ENCODE measurements around the gene TARDBP.
"Not testable (repeated sequence)": the region's sequence is repeated elsewhere in the genome, so short reads cannot be mapped to it uniquely, and the experiment has no call there.

Gene TARDBP

DNA sequence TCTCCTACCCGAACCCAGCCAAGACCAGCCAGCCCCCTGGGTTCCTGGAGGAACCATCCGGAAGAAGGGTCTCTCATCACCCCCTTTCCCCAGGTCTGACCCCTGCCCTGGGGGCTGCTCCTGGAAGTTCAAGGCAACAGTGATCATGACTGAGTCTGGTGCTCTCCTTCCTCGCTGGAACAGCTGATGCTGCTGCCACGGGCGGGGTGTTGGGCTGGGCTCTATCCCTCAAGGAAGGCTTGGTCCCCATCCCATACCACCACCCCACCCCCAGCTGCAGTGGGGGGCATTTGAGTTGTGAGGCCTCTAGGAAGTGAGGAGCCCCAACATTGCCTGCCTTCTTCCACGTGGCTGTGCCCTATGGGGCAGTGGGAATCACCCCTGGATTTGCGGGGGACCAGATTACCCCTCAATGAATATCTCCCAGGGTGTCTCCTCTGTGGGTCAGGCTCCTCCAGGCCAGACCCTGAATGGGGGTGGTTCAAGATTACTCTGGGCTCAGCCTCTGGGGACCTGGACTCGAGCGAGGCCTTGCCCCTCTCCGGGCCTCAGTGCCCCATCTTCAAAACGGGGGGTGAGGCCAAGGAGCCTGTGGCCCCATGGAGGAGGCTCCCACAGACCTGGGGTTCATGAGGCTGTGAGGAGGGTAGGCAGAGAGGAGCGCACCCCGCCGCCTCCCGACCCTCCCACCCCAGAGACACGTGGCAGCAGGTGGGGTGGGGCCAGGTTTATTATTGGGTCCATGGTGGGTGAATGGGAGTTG lies 31.8 kb downstream of the TARDBP start:
- DNase-seq: no peak

DNA sequence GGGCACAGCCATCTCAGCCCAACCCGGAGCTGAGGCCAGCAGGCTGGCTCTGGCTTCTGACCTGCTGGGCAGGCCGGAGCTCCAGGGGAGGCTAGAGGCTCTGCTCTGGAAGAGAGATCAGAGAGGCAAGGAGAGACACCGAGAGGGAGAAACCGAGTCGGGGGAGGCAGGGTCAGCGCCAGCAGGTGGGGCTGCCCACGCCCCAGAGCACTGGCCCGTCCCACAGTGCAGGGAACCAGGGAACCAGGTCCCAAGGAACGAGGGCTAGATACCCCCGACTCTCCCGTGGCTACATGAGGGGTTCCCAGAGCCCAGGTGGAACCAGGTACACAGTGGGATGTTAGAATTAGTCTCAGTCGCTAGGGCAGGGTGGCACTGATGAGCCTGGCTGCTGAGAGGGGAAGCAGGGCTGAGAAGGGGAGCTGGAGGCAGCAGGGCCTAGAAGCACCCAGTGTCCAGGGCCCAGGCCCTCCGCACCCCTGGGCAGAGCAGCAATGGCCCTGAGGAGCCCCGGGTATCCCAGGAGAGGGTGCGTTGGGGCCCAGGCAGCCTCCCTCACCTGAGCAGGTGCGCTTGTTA lies 32.5 kb downstream of the TARDBP start:
- DNase-seq: no peak

DNA sequence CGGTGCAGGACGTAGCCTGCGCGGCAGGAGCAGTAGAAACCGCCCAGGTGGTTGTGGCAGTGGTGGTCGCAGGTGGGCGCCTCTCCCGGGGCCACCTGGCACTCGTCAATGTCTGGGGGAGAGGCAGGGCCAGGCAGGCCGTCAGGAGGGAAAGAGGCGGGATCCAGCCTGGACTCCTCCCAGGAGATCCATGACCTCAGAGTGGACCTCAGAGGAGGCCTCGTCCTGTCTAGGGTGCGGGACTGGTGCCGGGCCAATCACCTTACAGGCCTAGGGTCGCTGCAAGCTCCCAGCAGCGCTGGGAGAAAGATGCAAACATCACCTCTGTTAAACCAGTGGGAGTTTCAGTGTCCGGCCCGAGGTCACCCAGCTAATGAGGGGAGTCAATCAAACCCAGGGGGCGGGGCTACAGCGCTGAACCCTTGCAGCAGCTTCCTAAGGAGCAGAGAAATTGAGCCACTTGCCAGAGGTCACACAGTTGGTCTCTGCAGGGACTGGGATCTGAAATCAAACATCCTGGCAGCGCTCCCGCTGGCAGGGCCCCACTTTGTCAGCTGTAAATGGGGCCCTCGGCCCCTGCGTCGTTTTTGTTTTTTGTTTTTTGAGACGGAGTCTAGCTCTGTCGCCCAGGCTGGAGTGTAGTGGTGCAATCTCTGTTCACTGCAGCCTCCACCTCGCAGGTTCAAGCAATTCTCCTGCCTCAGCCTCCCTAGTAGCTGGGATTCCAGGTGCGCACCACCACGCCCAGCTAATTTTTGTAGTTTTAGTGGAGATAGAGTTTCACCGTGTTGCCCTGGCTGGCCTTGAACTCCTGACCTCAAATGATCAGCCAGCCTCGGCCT lies 33.2 kb downstream of the TARDBP start:
- no peak for DNase-seq

DNA sequence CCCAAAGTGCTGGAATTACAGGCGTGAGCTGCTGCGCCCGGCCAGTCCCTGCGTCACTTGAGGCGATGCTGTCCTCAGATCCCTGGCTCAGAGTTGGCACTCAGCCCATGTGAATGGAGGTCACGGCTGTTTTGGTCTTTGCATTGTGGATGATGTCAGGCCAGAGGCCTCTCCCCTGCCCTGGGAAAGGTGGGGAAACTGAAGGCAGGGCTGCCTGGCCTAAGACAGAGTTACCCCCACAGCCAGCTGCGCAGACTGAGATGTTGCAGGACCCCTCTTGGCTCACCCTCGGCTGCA lies 33.8 kb downstream of the TARDBP start:
- no peak for DNase-seq

DNA sequence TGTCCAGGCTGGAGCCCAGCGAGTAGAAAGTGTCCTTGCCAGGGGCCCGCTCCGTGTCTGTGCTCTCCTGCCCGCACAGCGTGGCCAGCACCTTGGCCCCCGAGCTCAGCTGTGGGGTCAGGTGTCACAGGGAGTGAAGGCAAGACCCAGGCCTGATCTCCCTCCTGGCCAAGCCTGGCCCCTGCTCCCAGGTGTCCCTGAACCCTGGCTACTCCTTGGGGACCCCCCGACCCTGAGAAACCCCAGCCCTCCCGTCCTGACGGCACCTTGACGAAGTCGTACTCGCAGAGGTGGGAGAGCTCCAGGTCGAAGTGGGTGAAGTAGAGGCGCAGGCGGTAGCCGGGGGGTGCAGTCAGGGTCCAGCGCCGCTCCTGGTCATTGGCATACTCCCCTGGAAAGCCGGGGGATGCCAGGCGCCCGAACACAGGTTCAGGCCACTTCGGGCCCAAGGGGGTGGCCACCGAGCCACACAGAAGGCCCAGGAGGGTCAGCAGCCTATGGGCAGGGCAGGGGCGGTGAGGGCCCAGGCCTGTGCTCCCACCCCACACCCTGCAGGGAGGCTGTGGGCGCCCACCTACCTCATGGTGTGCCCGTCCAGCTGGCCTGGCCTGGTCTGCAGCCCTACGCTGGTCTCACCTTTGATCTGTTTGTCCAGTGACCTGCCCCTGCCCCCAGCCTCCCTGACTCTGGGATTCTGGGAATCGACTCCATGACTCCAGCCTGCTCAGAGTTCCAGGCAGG lies 34.3 kb downstream of the TARDBP start, which contains the start of gene MASP2:
TSS of gene MASP2 (minus strand) at position 615 of the 741 bp plus-strand sequence. CDS start at position 583, 32 bp downstream.
- no peak for DNase-seq

DNA sequence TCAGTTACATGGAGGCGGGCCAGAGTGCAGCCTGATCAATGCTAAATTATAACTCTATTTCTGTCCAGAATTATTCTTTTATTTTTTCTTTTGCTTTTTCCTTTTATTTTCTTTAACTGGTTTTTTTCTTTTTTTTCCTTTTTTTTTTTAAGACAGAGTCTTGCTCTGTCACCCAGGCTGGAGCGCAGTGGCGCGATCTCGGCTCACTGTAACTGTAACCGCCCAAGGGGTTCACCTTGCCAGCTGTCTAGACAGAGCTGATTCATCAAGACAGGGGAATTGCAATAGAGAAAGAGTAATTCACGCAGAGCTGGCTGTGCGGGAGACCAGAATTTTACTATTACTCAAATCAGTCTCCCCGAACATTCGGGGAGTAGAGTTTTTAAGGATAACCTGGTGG lies 38.7 kb downstream of the TARDBP start:
- not testable (repeated sequence) for DNase-seq

DNA sequence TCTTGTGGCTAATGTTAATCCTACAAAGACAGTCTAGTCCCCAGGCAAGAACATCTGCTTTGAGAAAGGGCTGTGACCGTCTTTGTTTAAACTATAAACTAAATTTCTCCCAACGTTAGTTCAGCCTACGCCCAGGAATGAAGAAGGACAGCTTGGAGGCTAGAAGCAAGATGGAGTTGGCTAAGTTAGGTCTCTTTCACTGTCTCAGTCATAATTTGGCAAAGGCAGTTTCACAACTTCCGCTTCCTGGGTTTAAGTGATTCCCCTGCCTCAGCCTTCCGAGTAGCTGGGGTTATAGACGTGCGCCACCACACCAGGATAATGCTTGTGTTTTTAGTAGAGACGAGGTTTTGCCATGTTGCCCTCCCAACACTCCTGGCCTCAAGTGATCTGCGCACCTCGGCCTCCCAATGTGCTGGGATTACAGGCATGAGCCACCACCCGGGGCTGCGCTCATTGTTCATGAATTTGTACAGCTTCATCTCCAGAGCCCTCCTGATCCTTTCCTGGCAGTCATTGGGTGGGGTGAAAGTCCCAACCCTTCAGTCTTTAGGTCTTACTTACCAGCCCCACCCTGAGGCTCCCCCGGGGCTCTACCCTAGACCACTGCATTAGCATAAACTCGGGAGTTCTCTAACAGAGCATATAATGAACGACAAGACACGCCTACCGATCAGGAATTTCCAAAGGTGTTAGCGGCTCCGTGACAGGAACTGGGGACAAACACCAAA lies 39.5 kb downstream of the TARDBP start:
- DNase-seq: no peak

DNA sequence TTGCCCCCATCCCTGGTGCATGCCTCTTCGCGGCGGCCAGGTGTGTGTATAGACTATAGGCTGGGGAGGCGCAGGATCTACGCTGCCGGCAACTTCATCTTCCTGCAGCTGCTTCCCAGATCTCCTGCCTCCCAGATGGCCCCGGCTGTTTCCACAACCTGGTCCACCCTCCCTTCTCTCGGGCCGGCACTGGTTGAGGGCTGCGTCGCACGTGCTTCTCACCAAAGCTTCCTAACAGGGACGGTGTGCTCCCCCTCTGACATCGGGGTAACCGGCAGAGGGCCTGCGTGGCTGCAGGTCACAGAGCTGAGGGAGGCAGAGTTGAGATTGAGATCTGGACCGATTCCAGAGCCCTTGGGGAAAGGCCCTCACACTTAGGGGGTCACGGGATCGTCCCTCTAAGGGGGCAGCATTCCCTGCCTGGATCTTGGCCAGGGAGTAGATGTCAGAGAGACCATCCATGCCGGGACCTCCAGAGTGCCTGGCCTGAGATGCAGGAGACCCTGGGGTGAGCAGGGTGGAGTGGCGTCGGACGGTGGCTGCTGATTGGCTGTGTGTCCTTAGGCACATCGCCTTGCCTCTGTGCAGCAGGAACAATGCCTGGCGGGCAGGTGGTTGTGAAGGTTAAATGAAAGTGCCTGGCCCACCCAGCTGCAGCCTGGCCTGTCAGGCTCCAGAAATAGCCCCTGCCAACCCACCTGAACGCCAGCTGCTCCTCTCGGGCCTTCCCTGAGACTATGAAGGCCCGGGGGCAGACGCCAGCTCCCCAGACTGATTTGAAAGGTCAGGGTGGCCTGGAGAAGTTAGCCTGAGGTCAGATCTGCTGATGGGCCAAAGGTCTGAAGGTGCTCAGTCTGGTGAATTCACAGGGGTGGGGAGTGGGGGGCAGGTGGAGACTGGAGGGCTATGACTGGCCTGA lies 40.6 kb downstream of the TARDBP start:
- DNase-seq: no peak

DNA sequence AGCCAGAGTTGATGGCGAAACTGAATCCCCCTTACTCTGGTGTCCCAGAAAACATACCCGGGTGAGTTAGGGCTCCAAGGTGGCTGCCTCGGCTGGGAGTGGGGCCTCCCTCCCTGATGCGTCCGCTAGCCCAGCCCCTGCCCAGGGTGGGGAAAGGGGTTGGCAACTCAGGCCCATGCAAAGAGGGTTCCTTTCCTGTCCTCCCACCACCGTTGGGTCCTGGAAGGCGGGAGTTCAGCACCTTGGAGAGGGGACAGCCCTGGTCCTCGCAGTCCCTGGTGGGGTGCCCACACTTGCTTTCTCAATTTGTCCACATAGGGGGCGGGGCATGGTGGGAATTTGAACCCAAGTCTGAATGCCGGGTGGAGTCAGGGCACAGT lies 41.3 kb downstream of the TARDBP start:
- DNase-seq: no peak

DNA sequence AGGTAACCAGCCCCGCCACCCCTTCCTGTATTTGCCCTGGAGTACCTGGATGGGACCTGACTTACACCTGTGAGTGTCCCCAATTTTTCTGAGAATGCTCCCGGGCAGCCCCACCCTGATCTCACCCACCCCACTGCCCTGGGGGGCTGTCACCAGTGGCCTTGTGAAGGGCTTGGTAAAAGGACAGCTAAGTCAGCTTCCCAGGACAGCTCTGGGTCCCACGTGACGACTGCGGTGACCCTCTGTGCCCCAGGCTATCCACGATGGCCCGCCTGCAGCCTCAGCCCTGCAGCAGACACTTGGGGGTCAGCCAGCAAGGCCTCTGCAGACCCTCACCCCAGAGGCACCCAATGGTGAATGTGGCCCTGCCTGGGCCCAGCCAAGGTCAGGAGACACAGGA lies 41.7 kb downstream of the TARDBP start:
- no peak for DNase-seq

DNA sequence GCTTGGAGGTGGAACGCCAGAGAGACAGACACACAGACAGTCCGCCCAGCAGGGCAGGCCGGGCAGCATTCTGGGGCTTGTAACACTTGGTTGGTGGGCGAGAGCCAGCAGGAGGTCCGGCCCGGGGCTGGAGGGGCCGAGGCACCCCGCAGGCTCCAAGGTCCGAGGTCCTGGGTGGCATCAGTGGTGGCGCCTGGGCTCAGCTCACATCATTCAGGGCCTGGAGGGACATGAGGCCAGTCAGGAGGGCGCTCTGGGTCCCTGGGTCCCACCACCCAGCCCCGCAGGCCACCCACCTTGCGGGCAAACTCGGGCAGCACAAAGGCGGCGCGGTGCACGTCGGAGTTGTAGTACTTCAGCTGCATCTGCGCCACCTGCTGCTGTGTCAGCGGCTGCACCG lies 42.2 kb downstream of the TARDBP start:
- DNase-seq: no peak

DNA sequence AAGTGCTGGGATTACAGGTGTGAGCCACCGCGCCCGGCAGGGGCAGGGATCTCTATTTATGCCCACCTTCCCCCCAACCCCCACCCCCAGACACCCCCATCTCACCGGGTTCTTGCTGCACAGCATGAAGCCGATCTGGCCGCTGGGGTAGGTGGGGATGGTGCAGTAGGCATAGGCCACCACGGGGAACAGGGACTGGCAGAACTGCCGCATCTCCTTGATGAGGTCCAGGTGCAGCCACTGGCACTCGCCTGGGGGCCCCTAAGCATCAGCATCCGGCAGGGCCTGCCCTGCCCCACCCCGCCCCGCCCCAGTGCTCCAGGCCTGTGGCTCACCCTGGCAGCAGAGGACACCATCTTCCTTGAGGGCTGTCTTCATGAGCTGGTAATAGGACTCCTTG lies 43.2 kb downstream of the TARDBP start:
- no peak for DNase-seq

DNA sequence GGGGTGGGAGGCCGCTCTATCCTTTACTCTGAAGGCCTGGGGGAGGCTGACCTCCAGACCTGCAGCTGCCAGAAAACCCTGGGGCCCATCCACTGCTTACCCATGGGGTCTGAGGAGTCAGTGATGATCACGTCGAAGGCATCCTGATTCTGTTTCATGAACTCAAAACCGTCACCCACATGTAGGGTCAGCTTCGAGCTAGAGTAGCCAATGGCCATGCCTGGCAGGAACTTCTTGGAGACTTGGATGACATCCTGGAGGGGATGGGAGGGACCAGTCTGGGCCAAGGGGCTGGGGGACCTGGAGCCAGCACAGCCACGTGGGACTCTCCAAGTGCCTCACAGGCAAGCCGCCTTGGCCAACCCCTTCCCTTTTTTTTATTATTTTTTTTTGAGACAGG lies 44.0 kb downstream of the TARDBP start:
- no peak for DNase-seq

DNA sequence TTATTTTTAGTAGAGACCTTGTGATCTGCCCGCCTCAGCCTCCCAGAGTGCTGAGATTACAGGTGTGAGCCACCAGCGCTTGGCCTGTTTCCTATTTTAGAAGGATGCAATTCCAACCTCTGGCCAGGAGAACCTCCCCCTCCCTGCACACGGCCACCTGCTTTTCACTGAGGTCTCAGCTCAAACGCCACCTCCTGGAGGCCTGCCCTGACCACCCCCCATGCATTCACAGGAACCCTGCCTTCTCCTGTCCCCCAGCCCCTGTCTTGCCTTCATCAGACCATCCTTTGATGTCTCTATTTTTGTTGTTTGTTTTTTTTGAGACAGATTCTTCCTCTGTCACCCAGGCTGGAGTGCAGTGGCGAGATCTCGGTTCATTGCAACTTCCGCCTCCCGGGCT lies 45.0 kb downstream of the TARDBP start:
- DNase-seq: no peak

DNA sequence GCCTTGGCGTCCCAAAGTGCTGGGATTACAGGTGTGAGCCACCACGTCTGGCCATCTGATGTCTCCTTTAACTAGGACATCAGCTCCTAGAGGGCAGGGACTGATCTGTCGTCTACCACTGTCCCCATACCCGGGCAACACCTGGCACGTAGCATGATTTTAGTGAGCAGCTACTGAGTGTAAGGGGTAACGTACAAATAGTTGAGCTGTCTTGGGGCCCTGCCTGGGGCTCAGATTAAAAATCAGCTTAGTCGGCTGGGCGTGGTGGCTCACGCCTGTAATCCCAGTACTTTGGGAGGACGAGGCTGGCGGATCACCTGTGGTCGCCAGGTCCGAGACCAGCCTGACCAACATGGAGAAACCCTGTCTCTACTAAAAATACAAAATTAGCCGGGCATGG lies 45.6 kb downstream of the TARDBP start:
- DNase-seq: no peak

DNA sequence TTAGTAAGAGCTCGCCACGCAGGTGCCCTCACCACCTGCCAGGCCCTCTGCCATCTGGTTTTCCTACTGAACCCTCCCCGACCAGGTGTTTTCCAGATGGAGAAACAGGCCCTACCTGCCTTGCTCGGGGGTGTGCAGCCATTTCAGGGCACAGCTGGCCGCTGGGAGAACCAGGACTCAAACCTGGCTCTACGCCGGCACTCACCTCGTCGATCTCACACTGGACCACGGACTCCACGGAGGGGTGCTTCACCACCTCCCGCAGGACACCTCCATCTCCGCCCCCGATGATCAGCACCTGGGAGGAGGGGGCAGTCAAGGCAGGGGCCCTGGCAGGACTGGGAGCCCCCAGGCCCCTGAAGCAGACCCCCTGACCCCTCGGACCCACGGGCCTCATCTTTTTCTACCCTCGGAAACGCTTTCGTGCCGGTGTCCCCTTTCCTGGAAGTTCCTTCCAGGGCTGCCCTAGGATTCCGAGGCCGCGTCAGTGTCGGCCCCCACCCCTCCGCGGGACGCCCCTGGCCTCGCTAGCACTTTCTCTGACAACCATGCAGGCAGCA lies 46.2 kb downstream of the TARDBP start:
- DNase-seq: no peak

DNA sequence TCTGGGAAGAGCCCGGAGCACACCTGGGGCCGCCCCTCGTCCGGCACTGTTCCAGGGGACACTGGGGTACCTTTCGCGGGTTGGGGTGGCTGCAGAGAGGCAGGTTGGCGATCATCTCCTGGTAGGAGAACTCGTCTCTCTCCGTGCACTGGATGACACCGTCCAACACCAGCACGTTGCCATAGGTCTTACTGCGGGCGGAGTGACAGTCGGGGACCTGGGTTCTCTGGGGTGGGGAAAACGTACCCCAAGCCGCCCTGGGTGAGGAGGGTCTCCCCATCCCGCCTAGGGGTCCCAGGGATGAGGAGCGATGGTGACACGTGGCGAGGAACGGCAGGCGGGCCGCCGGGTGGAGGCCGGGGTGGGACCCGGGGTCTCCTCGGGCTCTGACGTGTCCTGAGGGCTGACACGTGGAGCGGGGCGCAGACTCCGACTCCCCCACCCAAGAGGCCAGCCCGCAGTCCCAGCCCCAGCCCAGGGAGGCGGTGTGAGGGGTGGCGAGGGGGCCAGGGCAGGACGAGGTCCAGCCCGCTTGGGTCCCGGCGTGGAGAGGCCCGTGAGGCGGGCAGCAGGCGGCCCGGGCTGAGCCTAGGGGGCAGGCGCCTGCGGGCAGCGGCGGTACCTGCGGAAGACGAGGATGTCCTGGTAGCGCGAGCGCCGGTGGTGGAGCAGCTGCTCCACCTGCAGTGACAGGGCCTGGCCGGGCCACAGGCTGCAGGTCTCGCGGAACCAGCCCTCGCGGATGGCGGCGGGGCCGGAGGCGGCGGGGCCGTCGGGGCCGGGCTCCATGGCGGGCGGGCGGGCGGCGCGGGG lies 46.9 kb downstream of the TARDBP start:
- DNase-seq: no peak

DNA sequence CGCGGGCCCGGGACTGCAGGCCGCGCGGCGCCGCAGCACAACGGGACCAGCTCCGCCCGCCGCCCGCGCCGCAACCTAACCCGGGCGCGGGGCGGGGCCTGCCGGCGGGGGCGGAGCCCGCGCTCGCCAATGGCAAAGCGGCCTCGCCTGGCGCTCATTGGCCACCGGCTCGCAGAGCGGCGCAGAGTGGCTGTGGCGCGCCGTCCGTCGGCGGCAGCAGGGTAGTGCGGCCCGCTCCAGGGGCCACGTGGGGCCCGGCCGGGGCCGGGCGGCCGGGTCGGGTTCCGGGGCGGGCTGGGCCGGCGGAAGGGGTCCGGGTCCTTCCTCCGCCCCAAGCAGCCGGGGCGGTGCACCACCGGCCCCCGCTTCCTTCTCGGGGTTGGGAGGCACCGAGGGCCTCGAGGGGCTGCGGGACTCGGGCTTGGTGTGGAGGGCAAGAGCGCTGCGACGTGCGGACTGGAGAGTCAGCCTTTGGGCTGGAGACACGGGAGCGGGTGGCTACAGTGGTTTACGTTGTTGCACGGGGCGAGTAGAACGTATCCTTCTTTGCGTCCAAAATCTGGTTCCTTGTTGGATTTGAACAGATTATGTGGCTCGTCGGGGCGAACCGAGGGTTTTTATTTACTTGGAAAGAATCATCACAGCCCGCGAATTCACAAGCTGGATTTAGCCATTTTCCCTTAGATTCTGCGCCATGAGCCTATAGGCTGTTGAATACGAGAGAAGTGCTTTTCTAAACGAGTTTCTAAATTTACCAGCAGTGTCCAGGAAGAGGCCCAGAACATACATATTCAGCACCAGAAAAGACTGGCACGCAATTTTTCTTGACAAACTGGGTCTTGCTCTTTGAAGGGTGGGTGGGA lies 47.7 kb downstream of the TARDBP start, which contains the start of gene SRM:
TSS of gene SRM (minus strand) at position 51 of the 863 bp plus-strand sequence. CDS start 75 bp downstream, outside the sequence.
- peak; percentile 42 for DNase-seq

Measured in NCI-H1694 (cell line).